ENCODE results near the gene CPSF4L. TPM values are rescaled to one million over a fixed set of nuclear protein-coding genes. Genes with fewer than 3 reads are reported as not detected.

The CPSF4L gene
- total and polyA plus RNA-seq, 7 experiments from 2014 or later, result not detected

DNA sequence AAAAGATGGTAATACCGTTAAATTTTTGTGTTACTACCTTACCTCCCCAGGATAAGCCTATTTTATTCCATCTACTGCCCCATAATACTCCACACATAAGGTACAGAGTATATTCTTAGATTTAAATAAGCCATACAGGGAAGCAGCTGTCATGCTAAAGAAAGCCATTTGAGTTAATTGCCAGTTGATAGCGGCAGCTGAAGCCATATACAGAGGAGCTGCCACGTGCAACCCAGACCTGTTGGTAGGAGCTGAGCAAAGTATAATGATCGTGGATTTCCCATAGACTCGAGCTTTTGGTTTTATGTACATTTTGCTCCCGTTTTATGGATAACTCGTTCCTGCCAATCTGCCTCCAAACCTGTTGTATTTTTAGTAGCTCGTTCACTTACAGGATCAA lies 12.0 kb downstream of the CPSF4L start:
- Mint-ChIP-seq H3K27me3 (no peaks in the 10 kb centered on the region), H3K36me3 (peaks cover 0 to 9% (median 4%) of the 10 kb centered on the region in 5 donors), H3K4me1 (no peaks in the 10 kb centered on the region), H3K27ac (no peak overlapping the region), H3K4me3 (no peak overlapping the region), H3K9me3 (no peaks in the 10 kb centered on the region)
- Histone ChIP-seq H3K27ac (ENCODE audit: low read depth, low read length) (no peak overlapping the region), H3K4me1 (ENCODE audit: control insufficient read depth in 2 of 2, insufficient read depth in 2 of 2, low read length in 2 of 2) (no peaks in the 10 kb centered on the region), H3K9me3 (ENCODE audit: control insufficient read depth in 2 of 3, low read length in 3 of 3) (no peaks in the 10 kb centered on the region), H3K4me3 (ENCODE audit: low read length) (no peak overlapping the region), H3K27me3 (ENCODE audit: control insufficient read depth in 2 of 2, insufficient read depth in 2 of 2, low read length in 2 of 2) (no peaks in the 10 kb centered on the region), H3K36me3 (ENCODE audit: control insufficient read depth in 2 of 3, insufficient read depth in 3 of 3, low read length in 3 of 3) (peaks cover 0 to 21% (median 0%) of the 10 kb centered on the region in 3 experiments)
- ChIA-PET CTCF (interaction anchor here (0.7 to 1.3 kb wide), 5 partner anchors 60 to 529 kb away, joined by 3 to 4 read pairs (median 3); no protein-coding TSS in a partner anchor), POLR2A (no interaction called here)
- ATAC-seq (no peak), DNase-seq (no peak)
- intact Hi-C loops (cut with micrococcal nuclease), result no loop called here

DNA sequence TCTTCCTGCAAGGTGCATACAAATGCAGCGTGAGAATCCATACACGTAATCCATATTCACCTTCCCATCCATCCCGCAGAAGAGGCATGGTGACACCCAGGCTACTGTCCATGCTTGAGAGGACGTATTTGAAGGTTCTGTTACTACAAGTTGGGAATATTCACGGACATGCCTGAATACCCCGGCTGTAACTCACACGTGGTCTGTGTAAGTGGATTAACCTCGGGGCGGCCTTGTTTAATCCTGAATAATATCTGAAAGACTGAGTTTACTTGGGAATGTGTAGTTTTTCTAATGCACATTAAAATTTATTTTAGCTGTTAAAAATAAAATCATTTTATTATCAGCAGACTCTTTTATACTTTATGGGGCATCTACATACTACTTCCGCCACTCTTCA lies 13.1 kb downstream of the CPSF4L start:
- Mint-ChIP-seq H3K36me3 (peaks cover 0 to 14% (median 4%) of the 10 kb centered on the region in 5 donors), H3K27me3 (no peaks in the 10 kb centered on the region), H3K9me3 (no peaks in the 10 kb centered on the region), H3K4me3 (no peak overlapping the region), H3K27ac (peak overlapping the region in 1 of 9 donors; percentile 4), H3K4me1 (no peaks in the 10 kb centered on the region)
- Histone ChIP-seq H3K36me3 (ENCODE audit: control insufficient read depth in 2 of 3, insufficient read depth in 3 of 3, low read length in 3 of 3) (peaks cover 0 to 27% (median 0%) of the 10 kb centered on the region in 3 experiments), H3K9me3 (ENCODE audit: control insufficient read depth in 2 of 3, low read length in 3 of 3) (no peaks in the 10 kb centered on the region), H3K4me3 (ENCODE audit: low read length) (no peak overlapping the region), H3K27me3 (ENCODE audit: control insufficient read depth in 2 of 2, insufficient read depth in 2 of 2, low read length in 2 of 2) (no peaks in the 10 kb centered on the region), H3K4me1 (ENCODE audit: control insufficient read depth in 2 of 2, insufficient read depth in 2 of 2, low read length in 2 of 2) (no peaks in the 10 kb centered on the region), H3K27ac (ENCODE audit: low read depth, low read length) (no peak overlapping the region)
- POLR2A ChIA-PET, result no interaction called here
- no peak for ATAC-seq
- intact Hi-C loops (cut with micrococcal nuclease), result no loop called here
- DNase-seq, result no peak
- CTCF ChIA-PET, result interaction anchor here (0.6 kb wide), 1 partner anchor 124 kb away, joined by 3 read pairs; no protein-coding TSS in a partner anchor

GRCh38 chr17:73247726-73248125 lies 14.0 kb downstream of the CPSF4L start:
- Mint-ChIP-seq H3K9me3 (no peaks in the 10 kb centered on the region), H3K4me1 (no peaks in the 10 kb centered on the region), H3K27me3 (no peaks in the 10 kb centered on the region), H3K36me3 (peaks cover 0 to 16% (median 4%) of the 10 kb centered on the region in 5 donors), H3K27ac (peak overlapping the region in 2 of 9 donors; percentile 4 to 63), H3K4me3 (no peak overlapping the region)
- H3K27ac ChIP-seq (ENCODE audit: low read depth, low read length), result no peak overlapping the region
- peaks cover 0 to 29% (median 0%) of the 10 kb centered on the region in 3 experiments for H3K36me3 ChIP-seq (ENCODE audit: control insufficient read depth in 2 of 3, insufficient read depth in 3 of 3, low read length in 3 of 3)
- no peaks in the 10 kb centered on the region for H3K9me3 ChIP-seq (ENCODE audit: control insufficient read depth in 2 of 3, low read length in 3 of 3)
- POLR2A ChIA-PET, result no interaction called here
- H3K27me3 ChIP-seq (ENCODE audit: control insufficient read depth in 2 of 2, insufficient read depth in 2 of 2, low read length in 2 of 2), result no peaks in the 10 kb centered on the region
- intact Hi-C loops (cut with micrococcal nuclease), result no loop called here
- no peak overlapping the region for H3K4me3 ChIP-seq (ENCODE audit: low read length)
- no peak for ATAC-seq
- H3K4me1 ChIP-seq (ENCODE audit: control insufficient read depth in 2 of 2, insufficient read depth in 2 of 2, low read length in 2 of 2), result no peaks in the 10 kb centered on the region
- CTCF ChIA-PET, result no interaction called here
- DNase-seq, result no peak

DNA sequence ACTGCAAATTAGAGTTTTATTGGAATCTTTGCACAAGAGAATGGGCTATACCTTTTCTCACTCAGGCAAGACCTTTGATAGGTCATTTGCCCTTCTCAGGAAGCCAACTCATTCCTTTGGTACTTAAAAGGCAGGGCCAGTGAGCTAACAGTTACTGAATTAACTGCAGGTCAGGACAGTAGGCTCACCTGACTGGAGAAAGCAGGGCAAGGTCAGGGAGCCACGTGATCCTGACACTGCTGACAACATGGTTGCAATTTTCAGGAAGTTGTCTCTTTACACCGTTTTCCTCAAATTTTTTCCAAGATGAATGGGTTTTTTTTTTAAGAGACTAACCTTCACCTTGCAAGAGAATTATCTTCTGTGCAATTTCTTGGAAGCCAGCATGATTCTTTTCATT lies 21.1 kb downstream of the CPSF4L start:
- ATAC-seq, result no peak
- Histone ChIP-seq H3K4me3 (ENCODE audit: low read length) (no peak overlapping the region), H3K27ac (ENCODE audit: low read depth, low read length) (no peak overlapping the region), H3K9me3 (ENCODE audit: control insufficient read depth in 2 of 3, low read length in 3 of 3) (no peaks in the 10 kb centered on the region), H3K27me3 (ENCODE audit: control insufficient read depth in 2 of 2, insufficient read depth in 2 of 2, low read length in 2 of 2) (no peaks in the 10 kb centered on the region), H3K4me1 (ENCODE audit: control insufficient read depth in 2 of 2, insufficient read depth in 2 of 2, low read length in 2 of 2) (peaks cover 15 to 18% of the 10 kb centered on the region in 2 donors), H3K36me3 (ENCODE audit: control insufficient read depth in 2 of 3, insufficient read depth in 3 of 3, low read length in 3 of 3) (peaks cover 0 to 22% (median 0%) of the 10 kb centered on the region in 3 experiments)
- CTCF ChIA-PET, result interaction anchor here (2.7 kb wide), 1 partner anchor 15 kb away, joined by 7 read pairs; no protein-coding TSS in a partner anchor
- Mint-ChIP-seq H3K9me3 (no peaks in the 10 kb centered on the region), H3K36me3 (peaks cover 2 to 30% (median 16%) of the 10 kb centered on the region in 5 donors), H3K27ac (peak overlapping the region in 1 of 9 donors; percentile 21), H3K4me1 (peaks cover 21 to 59% (median 39%) of the 10 kb centered on the region in 7 donors), H3K27me3 (no peaks in the 10 kb centered on the region), H3K4me3 (no peak overlapping the region)
- POLR2A ChIA-PET, result no interaction called here
- no peak for DNase-seq
- intact Hi-C loops (cut with micrococcal nuclease), result no loop called here

GRCh38 chr17:73237714-73238113 lies 24.0 kb downstream of the CPSF4L start:
- DNase-seq, result peak in 3 of 9 donors; percentile 7 to 14 (median 10)
- POLR2A ChIA-PET, result interaction anchor here (0.6 kb wide), 1 partner anchor 17 kb away, joined by 5 read pairs; no protein-coding TSS in a partner anchor
- H3K27ac Mint-ChIP-seq, result peak overlapping the region; percentile 2 to 78 (median 23)

GRCh38 chr17:73234736-73235135 lies 26.9 kb downstream of the CPSF4L start:
- ATAC-seq, result no peak
- no peak for DNase-seq
- Mint-ChIP-seq H3K27ac (no peak overlapping the region), H3K4me1 (peaks cover 39 to 80% (median 64%) of the 10 kb centered on the region in 7 donors), H3K9me3 (no peaks in the 10 kb centered on the region), H3K4me3 (peak overlapping the region in 2 of 10 donors; percentile 12 to 36), H3K27me3 (no peaks in the 10 kb centered on the region), H3K36me3 (peaks cover 6 to 18% (median 12%) of the 10 kb centered on the region in 5 donors)
- intact Hi-C loops (cut with micrococcal nuclease), result loop anchor here (5.0 to 10.0 kb wide), 4 partner anchors 507 to 1513 kb away; partner anchors contain the start of genes NHERF1 (in 1 of the 2) and RPL38 (in 1 of the 2)
- ChIA-PET CTCF (interaction anchor here (0.8 kb wide), 1 partner anchor 46 kb away, joined by 3 read pairs; no protein-coding TSS in a partner anchor), POLR2A (no interaction called here)
- no peaks in the 10 kb centered on the region for H3K9me3 ChIP-seq (ENCODE audit: control insufficient read depth in 2 of 3, low read length in 3 of 3)
- H3K4me3 ChIP-seq (ENCODE audit: low read length), result no peak overlapping the region
- no peak overlapping the region for H3K27ac ChIP-seq (ENCODE audit: low read depth, low read length)
- H3K36me3 ChIP-seq (ENCODE audit: control insufficient read depth in 2 of 3, insufficient read depth in 3 of 3, low read length in 3 of 3), result peaks cover 0 to 27% (median 0%) of the 10 kb centered on the region in 3 experiments
- H3K27me3 ChIP-seq (ENCODE audit: control insufficient read depth in 2 of 2, insufficient read depth in 2 of 2, low read length in 2 of 2), result no peaks in the 10 kb centered on the region
- peaks cover 29 to 32% of the 10 kb centered on the region in 2 donors for H3K4me1 ChIP-seq (ENCODE audit: control insufficient read depth in 2 of 2, insufficient read depth in 2 of 2, low read length in 2 of 2)

More at GRCh38 chr17:73237714-73238113, 24.0 kb downstream of the CPSF4L start:
- peak overlapping the region; percentile 50 for H3K27ac ChIP-seq (ENCODE audit: low read depth, low read length)
- Mint-ChIP-seq H3K4me1 (peaks cover 28 to 74% (median 55%) of the 10 kb centered on the region in 7 donors), H3K4me3 (peak overlapping the region; percentile 9 to 80 (median 58)), H3K36me3 (peaks cover 6 to 25% (median 20%) of the 10 kb centered on the region in 5 donors), H3K27me3 (no peaks in the 10 kb centered on the region), H3K9me3 (no peaks in the 10 kb centered on the region)
- intact Hi-C loops (cut with micrococcal nuclease), result loop anchor here in 1 of 2 donors (10.0 kb wide), 2 partner anchors 673 to 967 kb away; partner anchors contain the start of gene RPL38
- no peaks in the 10 kb centered on the region for H3K9me3 ChIP-seq (ENCODE audit: control insufficient read depth in 2 of 3, low read length in 3 of 3)
- no peak overlapping the region for H3K4me3 ChIP-seq (ENCODE audit: low read length)
- H3K36me3 ChIP-seq (ENCODE audit: control insufficient read depth in 2 of 3, insufficient read depth in 3 of 3, low read length in 3 of 3), result peaks cover 0 to 15% (median 0%) of the 10 kb centered on the region in 3 experiments
- CTCF ChIA-PET, result no interaction called here
- peaks cover 18 to 20% of the 10 kb centered on the region in 2 donors for H3K4me1 ChIP-seq (ENCODE audit: control insufficient read depth in 2 of 2, insufficient read depth in 2 of 2, low read length in 2 of 2)
- H3K27me3 ChIP-seq (ENCODE audit: control insufficient read depth in 2 of 2, insufficient read depth in 2 of 2, low read length in 2 of 2), result no peaks in the 10 kb centered on the region
- no peak for ATAC-seq

Data from naive thymus-derived CD4-positive, alpha-beta T cell (primary cell).